Activated CD8-positive, alpha-beta memory T cell treated with anti-CD3 and anti-CD28 coated beads, Interleukin-2, amount 50 U/mL, for 4 hours (primary cell): Measurements from ENCODE around the gene PTH2.
"Not testable (repeated sequence)": the region's sequence is repeated elsewhere in the genome, so short reads cannot be mapped to it uniquely, and the experiment has no call there.

Experiments used
- DNase-seq: peaks from one replicate; pipeline ENCODE4 v3.0.0-alpha.2; 2020

Gene PTH2

GRCh38 chr19:49423071-49423984 is at the start of gene PTH2:
Gene PTH2, minus strand, starts transcription at chr19:49423441. Its CDS starts 102 bp downstream, at chr19:49423339.
- DNase-seq = no peak

GRCh38 chr19:49472936-49473335 is 49.7 kb upstream of the PTH2 start:
- DNase-seq = no peak

GRCh38 chr19:49470615-49470978 is 47.4 kb upstream of the PTH2 start:
- no peak for DNase-seq

DNA sequence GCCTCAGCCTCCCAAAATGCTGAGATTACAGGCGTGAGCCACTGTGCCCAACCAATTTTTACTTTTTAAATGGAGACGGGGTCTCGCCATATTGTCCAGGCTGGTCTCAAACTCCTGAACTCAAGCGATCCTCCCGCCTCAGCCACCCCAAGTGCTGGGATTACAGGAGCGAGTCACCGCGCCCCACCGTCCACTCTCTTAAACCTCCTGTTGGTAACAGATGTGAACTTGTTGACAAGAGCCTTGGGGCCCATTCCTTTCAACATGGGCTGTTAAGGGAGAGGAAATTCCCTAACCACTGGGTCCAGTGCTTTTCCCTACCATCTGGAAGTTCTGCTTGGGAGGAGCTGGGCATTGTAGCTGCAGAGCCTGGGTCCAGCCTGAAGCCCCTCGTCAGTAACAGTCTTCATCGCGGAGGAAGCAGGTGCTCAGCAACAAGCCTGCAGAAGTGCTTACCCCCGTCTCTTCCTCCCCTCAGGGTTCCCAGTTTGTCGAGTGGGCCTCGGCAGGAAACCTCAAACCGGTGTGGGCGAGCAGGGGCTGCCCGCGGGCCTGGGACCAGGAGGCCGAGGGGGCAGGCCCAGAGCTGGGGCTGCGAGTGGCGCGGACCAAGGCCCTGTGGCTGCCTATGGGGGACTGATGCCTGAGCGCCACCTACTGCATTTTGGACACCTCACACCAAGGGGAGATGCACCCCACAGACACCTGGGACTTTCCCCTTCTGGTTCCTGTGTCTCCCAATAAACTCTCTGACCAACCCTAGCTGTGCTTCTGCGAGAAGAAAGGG is 46.8 kb upstream of the PTH2 start:
- peak; percentile 73 for DNase-seq

GRCh38 chr19:49468746-49469447 is 45.7 kb upstream of the PTH2 start:
- DNase-seq = peak; percentile 60

- DNase-seq = no peak
Measured at GRCh38 chr19:49468199-49468598, 45.0 kb upstream of the PTH2 start.

DNA sequence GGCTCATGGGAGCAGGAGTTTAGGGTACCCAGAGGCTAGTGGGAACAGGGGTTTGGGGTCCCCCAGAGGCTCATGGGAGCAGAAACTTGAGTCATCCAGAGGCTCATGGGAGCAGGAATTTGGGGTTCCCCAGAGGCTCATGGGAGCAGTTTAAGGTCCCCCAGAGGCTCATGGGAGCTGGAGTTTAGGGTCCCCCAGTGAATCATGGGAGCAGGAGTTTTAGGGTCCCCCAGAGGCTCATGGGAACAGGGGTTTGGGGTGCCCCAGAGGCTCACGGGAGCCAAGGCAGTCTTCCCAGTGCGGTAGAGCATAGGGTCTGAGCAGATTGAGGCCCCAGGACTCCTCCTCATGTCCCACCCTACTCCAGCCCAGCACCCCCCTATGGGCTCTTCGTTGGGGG is 42.1 kb upstream of the PTH2 start:
- DNase-seq = no peak

GRCh38 chr19:49463960-49464740 is 40.9 kb upstream of the PTH2 start:
- no peak for DNase-seq

DNA sequence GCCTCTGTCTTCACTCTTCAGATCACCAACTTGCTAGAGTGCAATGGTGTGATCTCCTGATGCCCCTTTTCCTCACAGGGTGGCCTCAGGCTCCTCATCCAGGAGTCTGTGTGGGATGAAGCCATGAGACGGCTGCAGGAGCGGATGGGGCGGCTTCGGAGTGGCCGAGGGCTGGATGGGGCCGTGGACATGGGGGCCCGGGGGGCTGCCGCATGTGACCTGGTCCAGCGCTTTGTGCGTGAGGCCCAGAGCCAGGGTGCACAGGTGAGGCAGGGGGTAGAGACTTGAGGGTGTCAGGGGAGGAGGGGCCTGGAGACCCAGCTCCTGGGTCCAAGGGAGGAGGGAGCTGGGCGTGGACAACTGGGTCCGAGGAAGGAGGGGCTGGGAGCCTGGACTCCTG is 39.3 kb upstream of the PTH2 start:
- no peak for DNase-seq

DNA sequence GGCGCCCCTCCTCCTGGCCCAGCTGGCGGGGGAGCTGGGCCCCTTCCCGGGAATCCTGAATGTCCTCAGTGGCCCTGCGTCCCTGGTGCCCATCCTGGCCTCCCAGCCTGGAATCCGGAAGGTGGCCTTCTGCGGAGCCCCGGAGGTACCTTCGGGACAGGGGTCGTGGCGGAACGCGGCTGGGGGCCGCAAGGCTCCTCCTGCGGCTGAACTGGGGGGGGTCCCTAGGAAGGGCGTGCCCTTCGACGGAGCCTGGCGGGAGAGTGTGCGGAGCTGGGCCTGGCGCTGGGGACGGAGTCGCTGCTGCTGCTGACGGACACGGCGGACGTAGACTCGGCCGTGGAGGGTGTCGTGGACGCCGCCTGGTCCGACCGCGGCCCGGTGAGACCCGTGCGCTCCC is 38.4 kb upstream of the PTH2 start:
- no peak for DNase-seq

GRCh38 chr19:49461130-49461529 is 37.9 kb upstream of the PTH2 start:
- not testable (repeated sequence) for DNase-seq

DNA sequence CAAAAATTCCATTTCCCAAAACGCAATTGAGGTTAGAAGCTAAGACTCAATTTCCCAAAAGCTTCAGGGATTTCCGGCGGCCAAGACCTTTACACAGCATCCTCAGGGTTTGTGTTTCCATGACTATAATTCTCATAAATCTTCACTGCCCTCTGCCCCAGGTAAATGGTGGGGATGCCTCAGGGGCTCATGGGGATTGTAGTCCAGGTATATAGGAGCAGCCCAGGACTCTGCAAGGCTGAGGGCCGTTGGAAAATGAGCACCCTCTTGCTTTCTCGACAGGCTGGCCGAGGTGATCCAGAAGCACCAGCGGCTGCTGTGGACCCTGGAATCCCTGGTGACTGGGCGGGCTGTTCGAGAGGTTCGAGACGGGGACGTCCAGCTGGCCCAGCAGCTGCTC is 36.1 kb upstream of the PTH2 start:
- no peak for DNase-seq

DNA sequence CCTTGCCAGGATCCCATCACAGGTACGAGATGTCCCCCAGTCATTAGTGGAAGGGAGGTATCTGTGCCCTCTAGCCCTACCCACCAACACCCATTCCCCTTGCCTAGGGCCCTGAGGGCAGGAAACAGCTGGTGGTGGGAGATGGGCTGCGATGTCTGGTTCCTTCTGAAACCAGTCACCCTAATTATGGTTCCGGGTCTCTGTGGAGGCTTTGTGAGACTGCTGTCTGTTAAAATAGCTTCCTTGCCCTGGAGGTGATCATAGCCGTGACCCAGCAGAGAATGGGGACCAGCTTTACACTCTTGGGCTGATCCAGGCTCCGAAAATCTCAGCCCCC is 35.3 kb upstream of the PTH2 start:
- DNase-seq = no peak

- no peak for DNase-seq
Measured at GRCh38 chr19:49456326-49456725, 33.1 kb upstream of the PTH2 start.

DNA sequence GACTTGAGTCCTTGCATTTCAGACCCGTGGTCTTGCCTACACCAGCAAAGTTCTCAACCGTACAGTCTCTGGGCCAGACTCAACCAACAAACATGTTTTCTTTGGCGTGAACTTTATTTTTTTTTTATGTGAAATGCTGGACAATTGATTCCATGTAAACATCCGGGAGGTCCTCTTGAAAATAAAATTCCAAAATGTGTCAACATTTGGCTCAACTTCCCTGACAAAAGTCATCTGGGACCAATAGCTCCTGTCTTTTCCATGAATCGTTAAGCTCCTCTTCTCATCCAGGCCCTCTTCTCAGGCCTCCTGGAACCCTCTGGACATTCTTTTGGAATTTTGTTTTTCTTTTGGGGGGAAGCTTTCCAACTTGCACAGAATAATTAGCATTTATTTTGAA is 32.5 kb upstream of the PTH2 start:
- no peak for DNase-seq

DNA sequence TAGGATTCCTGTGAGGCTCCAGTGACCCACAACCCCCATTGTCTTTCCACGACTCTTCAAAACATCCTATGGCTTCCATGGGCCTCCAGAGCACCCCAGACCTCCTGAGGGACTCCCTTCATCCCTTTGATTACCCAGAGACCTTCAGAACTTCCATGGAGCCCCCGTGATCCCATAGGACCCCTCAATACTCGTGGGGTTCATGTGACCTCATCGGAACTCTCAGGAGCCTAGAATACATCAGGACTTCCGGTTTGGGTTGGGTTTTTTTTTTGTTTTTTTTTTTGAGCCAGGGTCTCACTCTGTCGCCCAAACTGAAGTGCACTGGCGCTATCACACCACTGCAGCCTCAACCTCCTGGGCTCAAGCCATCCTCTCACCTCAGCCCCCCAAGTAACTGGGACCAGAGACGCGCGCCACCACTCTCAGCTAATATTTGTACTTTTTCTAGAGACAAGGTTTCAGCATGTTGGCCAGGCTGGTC is 30.6 kb upstream of the PTH2 start:
- no peak for DNase-seq

GRCh38 chr19:49453013-49453756 is 29.9 kb upstream of the PTH2 start, which contains the start of gene ALDH16A1:
Gene ALDH16A1, plus strand, starts transcription at chr19:49453225. Its CDS starts 107 bp downstream, at chr19:49453332.
- peak; percentile 97 for DNase-seq

GRCh38 chr19:49451430-49452181 is 28.4 kb upstream of the PTH2 start, which contains the start of gene PIH1D1:
Gene PIH1D1, minus strand, starts transcription at chr19:49451814. Its CDS starts 240 bp downstream, at chr19:49451574.
- DNase-seq = peak; percentile 92

DNA sequence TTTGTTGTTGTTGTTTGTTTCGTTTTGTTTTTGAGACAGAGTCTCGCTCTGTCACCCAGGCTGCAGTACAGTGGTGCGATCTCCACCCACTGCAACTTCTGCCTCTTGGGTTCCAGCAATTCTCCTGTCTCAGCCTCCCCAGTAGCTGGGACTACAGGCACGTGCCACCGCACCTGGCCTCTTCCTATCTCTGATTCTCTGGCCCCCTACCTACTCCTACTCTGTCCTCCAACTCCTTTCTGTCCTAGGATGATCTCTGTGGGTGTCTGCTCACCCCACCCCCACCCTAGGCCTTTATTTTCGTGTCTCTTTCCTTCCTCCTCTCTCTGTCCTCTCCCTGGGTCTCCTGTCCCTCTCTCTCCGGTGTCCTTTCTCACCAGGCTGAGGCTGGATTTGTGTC is 27.2 kb upstream of the PTH2 start:
- no peak for DNase-seq

GRCh38 chr19:49448432-49448786 is 25.2 kb upstream of the PTH2 start:
- no peak for DNase-seq
